ENCODE measurements around the gene PPARG. TPM values are rescaled to one million over a fixed set of nuclear protein-coding genes. Genes with fewer than 3 reads are reported as not detected.

Gene PPARG
- total and polyA plus RNA-seq, 12 donors = 3.1 to 21.9 (median 6.8) TPM

- Histone ChIP-seq H3K36me3 (replicated peaks in 1 of 2) (no peaks in the 10 kb centered on the region), H3K4me1 (replicated peaks in 1 of 2) (no peaks in the 10 kb centered on the region), H3K4me3 (no peak overlapping the region), H3K27ac (no peak overlapping the region), H3K27me3 (no peaks in the 10 kb centered on the region), H3K9me3 (replicated peaks in 1 of 3) (no peaks in the 10 kb centered on the region)
- WGBS, 4 donors = 79 to 90% (median 88%) methylated on average over 5 of the region's 5 CpGs
- no peak for TF ChIP-seq CTCF (IDR thresholded peaks at IDR 0.05)
- TF ChIP-seq POLR2A (IDR thresholded peaks at IDR 0.05) = no peak
- intact Hi-C loops (cut with DNase I) = no loop called here
- no peak for DNase-seq
These were observed 22.8 kb upstream of the PPARG start for GRCh38 chr3:12266038-12266437.

GRCh38 chr3:12267376-12268030, 21.4 kb upstream of the PPARG start:
- no peak for TF ChIP-seq CTCF (IDR thresholded peaks at IDR 0.05)
- no peak for TF ChIP-seq POLR2A (IDR thresholded peaks at IDR 0.05)
- Histone ChIP-seq H3K36me3 (replicated peaks in 1 of 2) (no peaks in the 10 kb centered on the region), H3K4me1 (replicated peaks in 1 of 2) (no peaks in the 10 kb centered on the region), H3K4me3 (no peak overlapping the region), H3K27ac (no peak overlapping the region), H3K27me3 (no peaks in the 10 kb centered on the region), H3K9me3 (replicated peaks in 1 of 3) (no peaks in the 10 kb centered on the region)
- DNase-seq = no peak
- intact Hi-C loops (cut with DNase I) = no loop called here
- 69 to 77% (median 74%) methylated on average over 3 of the region's 3 CpGs for WGBS, 4 donors

- intact Hi-C loops (cut with DNase I) = no loop called here
- Histone ChIP-seq H3K9me3 (replicated peaks in 1 of 3) (no peaks in the 10 kb centered on the region), H3K27me3 (no peaks in the 10 kb centered on the region), H3K4me1 (replicated peaks in 1 of 2) (no peaks in the 10 kb centered on the region), H3K4me3 (no peak overlapping the region), H3K36me3 (replicated peaks in 1 of 2) (no peaks in the 10 kb centered on the region), H3K27ac (no peak overlapping the region)
- no peak for TF ChIP-seq POLR2A (IDR thresholded peaks at IDR 0.05)
- no peak for TF ChIP-seq CTCF (IDR thresholded peaks at IDR 0.05)
- WGBS, 4 donors = 56 to 71% (median 65%) methylated on average over 3 of the region's 3 CpGs
- no peak for DNase-seq
These were observed 20.7 kb upstream of the PPARG start for GRCh38 chr3:12268049-12268735.

- intact Hi-C loops (cut with DNase I) = no loop called here
- WGBS, 4 donors = 70 to 81% (median 78%) methylated on average over 5 of the region's 5 CpGs
- H3K36me3 ChIP-seq (replicated peaks in 1 of 2) = no peaks in the 10 kb centered on the region
- TF ChIP-seq POLR2A (IDR thresholded peaks at IDR 0.05) (no peak), CTCF (IDR thresholded peaks at IDR 0.05) (no peak)
- H3K4me3 ChIP-seq = no peak overlapping the region
- H3K4me1 ChIP-seq (replicated peaks in 1 of 2) = no peaks in the 10 kb centered on the region
- H3K27me3 ChIP-seq = no peaks in the 10 kb centered on the region
- DNase-seq = no peak
- no peaks in the 10 kb centered on the region for H3K9me3 ChIP-seq (replicated peaks in 1 of 3)
- H3K27ac ChIP-seq = no peak overlapping the region
These were observed 17.9 kb upstream of the PPARG start for GRCh38 chr3:12270976-12271375.
